WI38 (cell line): ENCODE data around the gene RNF2.

Experiments used
- H3K4me3 ChIP-seq: 2 replicates; pipeline ENCODE4 v1.5.1; 2011; ENCODE audit warnings: low read depth, mild to moderate bottlenecking, control low read depth, low read length
- CTCF ChIP-seq: IDR thresholded peaks from 2 replicates; pipeline ENCODE4 v1.5.1; 2012; ENCODE audit warnings: low read depth, mild to moderate bottlenecking, control low read depth, low read length

The RNF2 gene

DNA sequence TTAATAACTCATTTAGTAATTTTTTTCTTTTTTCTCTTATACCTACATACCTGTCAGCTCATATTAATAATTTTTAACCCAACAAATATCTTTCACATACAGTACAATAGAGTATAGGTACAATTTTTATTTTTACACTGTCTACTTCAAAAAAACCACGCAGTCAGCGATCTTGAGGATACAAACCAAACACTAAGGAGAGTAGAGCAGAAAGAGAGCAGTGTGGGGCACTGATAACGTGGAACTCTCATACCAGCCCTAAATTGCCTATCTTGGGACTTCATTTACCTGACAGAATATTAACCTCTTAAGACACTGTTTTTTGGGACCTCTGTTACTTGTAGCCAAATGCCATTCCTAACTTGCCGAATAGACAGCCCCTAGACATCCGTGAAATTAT is 105.9 kb downstream of the RNF2 start:
- no peak for TF ChIP-seq CTCF
- no peak overlapping the region for H3K4me3 ChIP-seq
